KMS-11 (cell line): ENCODE measurements around the gene PFKFB2.

Experiments used
- H2AFZ ChIP-seq: fragments of 200-600 bp; sonication (generic); 2 replicates; pipeline ENCODE4 v1.6.1; 2016; ENCODE audit warnings: antibody characterized with exemption, mixed run types, low read depth
- H3K27ac ChIP-seq: fragments of 200-600 bp; sonication (generic); 2 replicates; pipeline ENCODE4 v1.6.1; 2016; ENCODE audit warnings: mild to moderate bottlenecking, mixed run types
- H3K27me3 ChIP-seq: fragments of 200-600 bp; sonication (generic); 2 replicates; pipeline ENCODE4 v1.6.1; 2017; ENCODE audit warnings: mild to moderate bottlenecking, low read depth, mixed run types, moderate library complexity; ENCODE audit not compliant: insufficient read depth
- H3K36me3 ChIP-seq: fragments of 200-600 bp; sonication (generic); 2 replicates; pipeline ENCODE4 v1.6.1; 2017; ENCODE audit warnings: mild to moderate bottlenecking, mixed run types; ENCODE audit not compliant: insufficient read depth
- H3K4me1 ChIP-seq: fragments of 200-600 bp; sonication (generic); 2 replicates; pipeline ENCODE4 v1.6.1; 2016; ENCODE audit warnings: mild to moderate bottlenecking, low read depth, mixed run types; ENCODE audit not compliant: poor library complexity, severe bottlenecking
- H3K4me2 ChIP-seq: fragments of 200-600 bp; sonication (generic); 2 replicates; pipeline ENCODE4 v1.7.0; 2016; ENCODE audit warnings: mild to moderate bottlenecking, mixed run types
- H3K4me3 ChIP-seq: fragments of 200-600 bp; sonication (generic); IDR thresholded peaks from 2 replicates; pipeline ENCODE4 v1.6.1; 2017; ENCODE audit warnings: low read depth, low read length, mixed read lengths; ENCODE audit not compliant: insufficient read depth
- H3K79me2 ChIP-seq: fragments of 200-600 bp; sonication (generic); 2 replicates; pipeline ENCODE4 v1.6.1; 2016; ENCODE audit warnings: low read depth, mixed run types; ENCODE audit not compliant: insufficient read depth
- H3K9ac ChIP-seq: fragments of 200-600 bp; sonication (generic); 2 replicates; pipeline ENCODE4 v1.6.1; 2016; ENCODE audit warnings: mild to moderate bottlenecking, mixed run types
- H4K20me1 ChIP-seq: fragments of 200-600 bp; sonication (generic); 2 replicates; pipeline ENCODE4 v1.6.1; 2016; ENCODE audit warnings: mild to moderate bottlenecking, mixed run types; ENCODE audit not compliant: insufficient read depth
- TF ChIP-seq, protein P1 (sequence below): fragments of 200-600 bp; sonication (generic); conservative IDR thresholded peaks from 2 replicates; pipeline ENCODE4 v1.6.1; 2017; ENCODE audit warnings: low read depth, mild to moderate bottlenecking, antibody characterized with exemption, low read length, moderate library complexity, mixed read lengths

PFKFB2 gene

GRCh38 chr1:207109004-207109403 is 55.9 kb downstream of the PFKFB2 start:
- no peaks in the 10 kb centered on the region for H3K4me1 ChIP-seq
- no peak overlapping the region for H3K9ac ChIP-seq
- H3K36me3 ChIP-seq = no peaks in the 10 kb centered on the region
- H3K4me3 ChIP-seq = no peak overlapping the region
- TF ChIP-seq, protein P1, sequence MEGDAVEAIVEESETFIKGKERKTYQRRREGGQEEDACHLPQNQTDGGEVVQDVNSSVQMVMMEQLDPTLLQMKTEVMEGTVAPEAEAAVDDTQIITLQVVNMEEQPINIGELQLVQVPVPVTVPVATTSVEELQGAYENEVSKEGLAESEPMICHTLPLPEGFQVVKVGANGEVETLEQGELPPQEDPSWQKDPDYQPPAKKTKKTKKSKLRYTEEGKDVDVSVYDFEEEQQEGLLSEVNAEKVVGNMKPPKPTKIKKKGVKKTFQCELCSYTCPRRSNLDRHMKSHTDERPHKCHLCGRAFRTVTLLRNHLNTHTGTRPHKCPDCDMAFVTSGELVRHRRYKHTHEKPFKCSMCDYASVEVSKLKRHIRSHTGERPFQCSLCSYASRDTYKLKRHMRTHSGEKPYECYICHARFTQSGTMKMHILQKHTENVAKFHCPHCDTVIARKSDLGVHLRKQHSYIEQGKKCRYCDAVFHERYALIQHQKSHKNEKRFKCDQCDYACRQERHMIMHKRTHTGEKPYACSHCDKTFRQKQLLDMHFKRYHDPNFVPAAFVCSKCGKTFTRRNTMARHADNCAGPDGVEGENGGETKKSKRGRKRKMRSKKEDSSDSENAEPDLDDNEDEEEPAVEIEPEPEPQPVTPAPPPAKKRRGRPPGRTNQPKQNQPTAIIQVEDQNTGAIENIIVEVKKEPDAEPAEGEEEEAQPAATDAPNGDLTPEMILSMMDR = no peak
- no peaks in the 10 kb centered on the region for H3K27me3 ChIP-seq
- no peak overlapping the region for H3K4me2 ChIP-seq
- no peaks in the 10 kb centered on the region for H3K79me2 ChIP-seq
- no peaks in the 10 kb centered on the region for H4K20me1 ChIP-seq
- no peak overlapping the region for H2AFZ ChIP-seq
- H3K27ac ChIP-seq = no peak overlapping the region

DNA sequence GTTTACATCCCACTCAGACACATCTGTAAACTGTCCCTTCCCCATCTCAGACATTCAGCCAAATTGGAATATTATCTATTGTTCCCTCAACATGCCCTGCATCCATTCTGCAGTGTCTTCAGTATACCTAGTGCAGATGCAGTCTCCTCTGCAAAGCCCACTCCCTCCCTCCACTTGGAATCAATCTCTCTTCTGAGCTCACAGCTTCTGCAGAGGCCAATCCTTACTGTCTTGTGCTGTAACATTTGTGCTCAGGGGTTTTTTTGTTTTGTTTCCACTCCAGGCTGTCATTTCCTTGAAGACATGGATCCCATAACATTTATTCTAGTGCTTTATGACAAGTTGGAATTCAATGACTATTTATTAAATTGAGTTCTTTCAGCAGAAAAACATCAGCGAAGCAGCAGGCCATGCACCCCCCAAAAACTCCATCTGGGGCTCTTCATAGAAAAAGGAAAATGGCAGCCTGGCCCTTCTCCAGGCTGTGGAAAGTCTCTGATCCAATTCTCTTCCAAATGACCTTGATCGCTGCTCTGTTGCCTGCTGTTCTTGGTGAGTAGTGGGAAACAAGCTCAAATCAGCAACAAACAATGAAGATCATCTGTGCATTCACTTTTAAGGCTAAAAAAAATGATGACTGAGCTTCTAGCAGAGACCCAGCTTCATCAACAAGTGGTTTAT is 59.7 kb downstream of the PFKFB2 start:
- Histone ChIP-seq H3K27ac (no peak overlapping the region), H3K27me3 (no peaks in the 10 kb centered on the region), H4K20me1 (no peaks in the 10 kb centered on the region), H3K36me3 (no peaks in the 10 kb centered on the region), H3K4me3 (no peak overlapping the region), H3K79me2 (no peaks in the 10 kb centered on the region), H3K4me2 (no peak overlapping the region), H2AFZ (no peak overlapping the region), H3K4me1 (no peaks in the 10 kb centered on the region), H3K9ac (no peak overlapping the region)
- TF ChIP-seq, protein P1 = no peak

DNA sequence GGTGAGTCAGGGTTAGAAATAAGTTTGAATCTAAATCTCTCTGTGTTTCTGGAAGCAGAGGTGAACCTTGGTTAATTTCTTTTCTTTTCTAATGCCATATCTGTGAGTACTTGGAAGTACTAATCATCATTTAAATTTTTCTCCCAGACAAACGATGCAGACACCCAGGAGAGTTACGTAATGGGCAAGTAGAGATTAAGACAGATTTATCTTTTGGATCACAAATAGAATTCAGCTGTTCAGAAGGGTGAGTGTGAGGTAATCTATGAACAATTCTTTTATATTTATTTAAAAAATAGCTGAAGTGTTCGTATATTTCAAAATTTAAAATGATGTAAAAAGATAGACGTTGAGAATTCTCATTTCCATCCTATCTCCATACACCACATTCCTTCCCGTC is 62.2 kb downstream of the PFKFB2 start:
- H3K4me3 ChIP-seq = no peak overlapping the region
- TF ChIP-seq, protein P1 = no peak
- no peak overlapping the region for H3K4me2 ChIP-seq
- no peak overlapping the region for H2AFZ ChIP-seq
- no peak overlapping the region for H3K27ac ChIP-seq
- no peaks in the 10 kb centered on the region for H3K4me1 ChIP-seq
- H3K79me2 ChIP-seq = no peaks in the 10 kb centered on the region
- no peaks in the 10 kb centered on the region for H3K36me3 ChIP-seq
- H3K27me3 ChIP-seq = no peaks in the 10 kb centered on the region
- H4K20me1 ChIP-seq = no peaks in the 10 kb centered on the region
- no peak overlapping the region for H3K9ac ChIP-seq

- Histone ChIP-seq H3K27ac (no peak overlapping the region), H3K27me3 (no peaks in the 10 kb centered on the region), H3K36me3 (no peaks in the 10 kb centered on the region), H2AFZ (no peak overlapping the region), H3K4me3 (no peak overlapping the region), H3K79me2 (no peaks in the 10 kb centered on the region), H3K4me2 (no peak overlapping the region), H3K9ac (no peak overlapping the region), H4K20me1 (no peaks in the 10 kb centered on the region), H3K4me1 (no peaks in the 10 kb centered on the region)
- TF ChIP-seq, protein P1 = no peak
Measured at GRCh38 chr1:207124389-207124788, 71.3 kb downstream of the PFKFB2 start.
